K562 (cell line): Measurements from ENCODE around the gene ICAM1. TPM values are rescaled to one million over a fixed set of nuclear protein-coding genes. Genes with fewer than 3 reads are reported as not detected.
A peak's percentile ranks its signal among the peaks of the same experiment; 100 is the strongest.

Experiments used
- ATAC-seq: fragments of 200-7000 bp; cut with Tn5 transposase; 3 replicates; pipeline ENCODE4 v1.9.1; 2020; ENCODE audit warnings: moderate library complexity
- BruUV-seq: library from RNA; stranded (reverse); fragments of 400-500 nt; replicated peaks from 2 replicates; lab custom pipeline; 2021; lab: Mats Ljungman, UMichigan
- CTCF ChIA-PET: fragments of 300-600 bp; formaldehyde crosslinking; extraction: SDS; loops from one replicate; lab custom pipeline; 2021; ENCODE audit warnings: low intra/inter-chr PET ratio; lab: Yijun Ruan, JAX
- POLR2A ChIA-PET: fragments of 300-600, 350-650 bp; sonication (Branson Sonifier 250); formaldehyde crosslinking; extraction: SDS; loops from one replicate; lab custom pipeline; 2021; ENCODE audit warnings: antibody characterized with exemption, inconsistent platforms; lab: Yijun Ruan, JAX
- DNase-seq, 4 experiments: peaks; one replicate each; pipeline versions ENCODE4 v3.0.0 to v3.0.0-alpha.2; 2011 to 2018; ENCODE audit warnings: low spot score in 3 of 4, mixed read lengths in 3 of 4; ENCODE audit errors: extremely low read depth in 1 of 4
- FAIRE-seq: peaks from 2 replicates; lab custom pipeline; 2011; peaks lifted over from hg19 to GRCh38; lab: Jason Lieb, UNC
- H2AFZ ChIP-seq: 2 replicates; pipeline ENCODE4 v1.6.0; 2011; ENCODE audit warnings: low read depth, low read length, control low read depth, inconsistent platforms
- H3K27ac ChIP-seq: fragments of 200-600 bp; 3 replicates; pipeline ENCODE4 v1.8.0; 2011; ENCODE audit warnings: low read depth, mild to moderate bottlenecking, control low read depth, inconsistent platforms, low read length, moderate library complexity, mixed read lengths; ENCODE audit errors: extremely low read depth
- H3K27me3 ChIP-seq, 2 experiments: fragments of 300-600 bp in 1 of 2; 2 replicates in 1 of 2; 3 replicates in 1 of 2; pipeline versions ENCODE4 v1.6.0 to v1.8.0; 2011; ENCODE audit warnings: inconsistent platforms in 2 of 2, low read length in 2 of 2, mild to moderate bottlenecking in 1 of 2, mixed read lengths in 1 of 2, moderate library complexity in 1 of 2; ENCODE audit not compliant: control insufficient read depth in 2 of 2, insufficient read depth in 2 of 2
- H3K36me3 ChIP-seq: fragments of 300-600 bp; 3 replicates; pipeline ENCODE4 v1.8.0; 2011; ENCODE audit warnings: mild to moderate bottlenecking, low read length, inconsistent platforms; ENCODE audit not compliant: control insufficient read depth, insufficient read depth
- H3K4me1 ChIP-seq, 2 experiments: fragments of 200-600 bp in 1 of 2; replicated peaks in 1 of 2; 2 replicates in 1 of 2; 3 replicates in 1 of 2; pipeline versions ENCODE4 v1.5.1 to v1.8.0; 2011; ENCODE audit warnings: inconsistent platforms in 2 of 2, low read length in 2 of 2, mild to moderate bottlenecking in 1 of 2, mixed read lengths in 1 of 2, moderate library complexity in 1 of 2; ENCODE audit not compliant: control insufficient read depth in 2 of 2, insufficient read depth in 2 of 2
- H3K4me2 ChIP-seq: 2 replicates; pipeline ENCODE4 v1.6.1; 2011; ENCODE audit warnings: low read length, control low read depth, inconsistent platforms, mixed read lengths; ENCODE audit not compliant: insufficient read depth
- H3K4me3 ChIP-seq: fragments of 200-600 bp; sonication (generic), shearing (Covaris generic); 2 replicates; pipeline ENCODE4 v1.5.1; 2016; ENCODE audit warnings: control low read depth, inconsistent platforms
- H3K79me2 ChIP-seq: fragments of 200-600 bp; 3 replicates; pipeline ENCODE4 v1.8.0; 2011; ENCODE audit warnings: low read length, inconsistent platforms; ENCODE audit not compliant: control insufficient read depth, insufficient read depth
- H3K9ac ChIP-seq, 2 experiments: 2 replicates each; pipeline versions ENCODE4 v1.6.0 to v1.6.1; 2011; ENCODE audit warnings: low read depth in 2 of 2, low read length in 2 of 2, control low read depth in 1 of 2, inconsistent platforms in 1 of 2, mild to moderate bottlenecking in 1 of 2, mixed read lengths in 1 of 2; ENCODE audit not compliant: insufficient read depth in 1 of 2
- H3K9me1 ChIP-seq: one replicate; pipeline ENCODE4 v1.6.0; 2011; ENCODE audit warnings: inconsistent platforms, mild to moderate bottlenecking, low read length, moderate library complexity; ENCODE audit not compliant: control insufficient read depth, insufficient read depth
- H3K9me3 ChIP-seq: replicated peaks from 2 replicates; pipeline ENCODE4 v1.5.1; 2011; ENCODE audit warnings: low read depth, low read length, inconsistent platforms; ENCODE audit not compliant: control insufficient read depth, insufficient read depth
- H4K20me1 ChIP-seq: replicated peaks from 2 replicates; pipeline ENCODE4 v1.6.1; 2011; ENCODE audit warnings: low read length, inconsistent platforms, mixed read lengths; ENCODE audit not compliant: control insufficient read depth, insufficient read depth
- FIP1L1 ChIP-seq: fragments of 200-400 bp; formaldehyde crosslinking; IDR thresholded peaks from 2 replicates; pipeline ENCODE4 v1.6.1; 2018; ENCODE audit warnings: mild to moderate bottlenecking, low read depth, low read length; ENCODE audit not compliant: poor library complexity, severe bottlenecking
- GABPB2 ChIP-seq: fragments of 250-450 bp; sonication (Bioruptor Pico); conservative IDR thresholded peaks from 2 replicates; pipeline ENCODE4 v1.5.1; 2021; ENCODE audit warnings: mild to moderate bottlenecking
- KAT8 ChIP-seq: fragments of 450-650 bp; IDR thresholded peaks from 2 replicates; pipeline ENCODE4 v1.6.1; 2016; ENCODE audit warnings: low read depth, mild to moderate bottlenecking
- NFYB ChIP-seq: IDR thresholded peaks from 2 replicates; pipeline ENCODE4 v1.6.1; 2011; ENCODE audit warnings: mild to moderate bottlenecking, moderate library complexity; ENCODE audit not compliant: insufficient read length; ENCODE audit errors: extremely low read depth
- RBFOX2 ChIP-seq: fragments of 200-400 bp; formaldehyde crosslinking; IDR thresholded peaks from 2 replicates; pipeline ENCODE4 v1.6.1; 2017; ENCODE audit warnings: low read depth, mild to moderate bottlenecking, low read length, moderate library complexity
- SAFB ChIP-seq: fragments of 200-400 bp; formaldehyde crosslinking; IDR thresholded peaks from 2 replicates; pipeline ENCODE4 v1.6.1; 2017; ENCODE audit warnings: low read depth, low read length, borderline replicate concordance
- U2AF2 ChIP-seq: fragments of 200-400 bp; formaldehyde crosslinking; optimal IDR thresholded peaks from 2 replicates; pipeline ENCODE3; 2017; ENCODE audit warnings: low read depth, mild to moderate bottlenecking, low read length
- ZKSCAN3 ChIP-seq: fragments of 250-450 bp; sonication (Bioruptor Pico); IDR thresholded peaks from 2 replicates; pipeline ENCODE4 v1.4.0; 2020
- ZNF12 ChIP-seq: sonication (generic); formaldehyde crosslinking; IDR thresholded peaks from 2 replicates; pipeline ENCODE4 v1.4.0; 2020; ENCODE audit warnings: mild to moderate bottlenecking, missing genetic modification reagents
- ZNF23 ChIP-seq: fragments of 250-450 bp; sonication (Bioruptor Pico); IDR thresholded peaks from 2 replicates; pipeline ENCODE4 v1.4.0; 2020; ENCODE audit warnings: mild to moderate bottlenecking
- ZNF444 ChIP-seq: fragments of 250-450 bp; sonication (Bioruptor Pico); IDR thresholded peaks from 2 replicates; pipeline ENCODE4 v1.4.0; 2020; ENCODE audit warnings: mild to moderate bottlenecking, moderate library complexity
- ZNF584 ChIP-seq: fragments of 200-800 bp; sonication (Bioruptor generic); IDR thresholded peaks from 2 replicates; pipeline ENCODE4 v1.6.1; 2016; ENCODE audit warnings: low read depth, mild to moderate bottlenecking, missing genetic modification characterization, missing compliant biosample characterization
- ZNF696 ChIP-seq: fragments of 250-450 bp; sonication (Bioruptor Pico); conservative IDR thresholded peaks from 2 replicates; pipeline ENCODE4 v1.4.0; 2020; ENCODE audit warnings: mild to moderate bottlenecking, moderate library complexity
- ZNF699 ChIP-seq: fragments of 250-450 bp; sonication (Bioruptor Pico); IDR thresholded peaks from 2 replicates; pipeline ENCODE4 v1.8.0; 2021; ENCODE audit warnings: mild to moderate bottlenecking, moderate library complexity; ENCODE audit not compliant: insufficient replicate concordance
- WGBS: fragments of 100-300 bp; shearing (Covaris generic); methylation state at CpG from one replicate; pipeline ENCODE4 v1.1.6; 2016; ENCODE audit warnings: low coverage, mixed read lengths; ENCODE audit not compliant: insufficient coverage; ENCODE audit errors: missing lambda C conversion rate; 5-methylcytosine and 5-hydroxymethylcytosine counted together
- in situ Hi-C: fragments of 300-500 bp; cut with MboI; formaldehyde crosslinking; loops from 4 replicates; pipeline ENCODE4 v1.15.0; 2018; ENCODE audit warnings: inconsistent platforms, mixed read lengths
- intact Hi-C: fragments of 100-400 bp; cut with micrococcal nuclease; formaldehyde crosslinking; loops from 2 replicates; pipeline ENCODE4 v1.14.2; 2022
- polyA plus RNA-seq, 8 experiments: library from polyadenylated mRNA; depleted of rRNA in 4 of 8; stranded (reverse) in 5 of 8; unstranded in 3 of 8; fragments of >200 nt; fragmentation: Nextera tagmentation in 2 of 8; fragmentation: Illumina TruSeq in 1 of 8; extraction: Ambion mirVana in 2 of 8; extraction: Trizol in 1 of 8; gene quantifications; 2 replicates each; pipeline versions ENCODE4 v1.2.1 to v1.2.3, GENCODE V29; 2011 to 2014; ENCODE audit warnings: inconsistent platforms in 1 of 8, missing spikeins in 1 of 8
- total RNA-seq, 7 experiments: library from RNA; depleted of rRNA in 6 of 7; stranded (reverse); fragments of >200 nt in 6 of 7; fragmentation: Illumina TruSeq in 2 of 7; extraction: Trizol in 2 of 7; gene quantifications; 2 replicates each; pipeline versions ENCODE4 v1.2.1 to v1.2.3, GENCODE V29; 2011 to 2021; ENCODE audit warnings: low replicate concordance in 1 of 7
- TF ChIP-seq, protein P1 (sequence below): fragments of 250-450 bp; sonication (Bioruptor Pico); IDR thresholded peaks from 2 replicates; pipeline ENCODE4 v1.5.0; 2021; ENCODE audit warnings: mild to moderate bottlenecking, moderate library complexity
- TF ChIP-seq, protein P2 (sequence below): fragments of 250-450 bp; sonication (Bioruptor Pico); IDR thresholded peaks from 2 replicates; pipeline ENCODE4 v1.8.0; 2021; ENCODE audit warnings: moderate library complexity, mild to moderate bottlenecking, inconsistent platforms

The ICAM1 gene
- total and polyA plus RNA-seq, 9 of the 15 experiments (the other 6 are each of a cell fraction or from before 2014, with no cell fraction given) = 2.3 to 24.4 (median 13.4) TPM

DNA sequence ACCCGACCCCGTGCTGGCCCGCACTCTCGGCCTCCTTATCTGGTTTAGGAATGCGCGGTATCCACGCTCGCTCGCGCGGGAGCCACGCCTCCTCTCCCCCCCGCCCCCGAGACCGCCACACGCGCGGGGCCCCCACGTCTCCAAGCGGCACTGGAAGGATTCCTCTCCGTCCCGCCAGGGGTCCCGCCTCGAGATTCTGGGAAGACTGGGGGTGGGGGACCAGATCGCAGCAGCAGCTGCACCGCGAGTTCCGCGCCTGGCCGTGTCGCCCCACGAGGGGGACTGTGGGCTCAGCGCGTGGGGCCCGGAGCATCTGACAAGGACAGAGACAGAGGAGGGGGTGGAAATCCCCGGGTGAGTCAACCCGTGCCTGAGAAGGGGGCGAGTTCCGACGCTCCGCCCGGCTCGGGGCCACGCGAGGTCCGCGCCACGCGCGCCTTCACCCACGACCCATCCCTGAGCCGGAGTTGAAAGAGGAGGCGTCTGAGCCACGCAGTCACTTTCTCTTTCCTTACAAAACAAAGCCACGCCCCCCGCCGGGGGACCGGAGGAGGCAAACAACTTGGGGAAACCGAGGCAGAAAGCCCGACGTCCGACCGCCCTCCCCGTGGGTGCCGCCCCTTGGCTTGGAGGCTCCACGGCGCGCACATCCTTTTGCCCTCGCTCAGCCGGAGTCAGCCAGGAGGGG is 40.6 kb upstream of the ICAM1 start:
- Histone ChIP-seq H3K27me3 (no peaks in the 10 kb centered on the region), H3K9me1 (no peaks in the 10 kb centered on the region), H4K20me1 (0 out of 2 replicates have a peak, but pooled peaks cover 4% of the 10 kb centered on the region), H3K4me1 (peaks cover 20 to 32% of the 10 kb centered on the region in 2 experiments; a peak in 4 of 5 replicates), H3K9ac (peak overlapping the region; percentile 77 to 98), H3K4me2 (peak overlapping the region; percentile 81), H3K36me3 (no peaks in the 10 kb centered on the region), H2AFZ (peak overlapping the region; percentile 93), H3K79me2 (peaks cover 17% of the 10 kb centered on the region), H3K27ac (peak overlapping the region; percentile 83; the same call in 2 of the 3 replicates), H3K9me3 (no peaks in the 10 kb centered on the region), H3K4me3 (peak overlapping the region; percentile 91)
- ATAC-seq (no peak), DNase-seq (peak in 2 of 4 experiments; percentile 71 to 72), FAIRE-seq (no peak)
- ChIA-PET POLR2A (interaction anchor here (0.6 kb wide), 1 partner anchor 14 kb away, joined by 5 read pairs; no protein-coding TSS in a partner anchor), CTCF (interaction anchor here (1.1 kb wide), 1 partner anchor 159 kb away, joined by 3 read pairs; no protein-coding TSS in a partner anchor)
- 4% methylated on average over 48 of the region's 70 CpGs for WGBS
- BruUV-seq = TSS peak; percentile 51
- in situ Hi-C loops (no loop called here), intact Hi-C loops (no loop called here)
- TF ChIP-seq U2AF2 (no peak), GABPB2 (CRISPR knock-in tag) (no peak), ZNF696 (CRISPR knock-in tag) (no peak), RBFOX2 (no peak), ZNF23 (CRISPR knock-in tag) (no peak), ZNF444 (CRISPR knock-in tag) (no peak), SAFB (peak; percentile 98; the same call in 1 of the 2 replicates), KAT8 (no peak), FIP1L1 (peak; percentile 16), ZKSCAN3 (CRISPR knock-in tag) (no peak), ZNF12 (CRISPR knock-in tag) (no peak), ZNF699 (CRISPR knock-in tag) (no peak), NFYB (no peak), ZNF584 (CRISPR knock-in tag) (no peak)
- TF ChIP-seq, protein P1, sequence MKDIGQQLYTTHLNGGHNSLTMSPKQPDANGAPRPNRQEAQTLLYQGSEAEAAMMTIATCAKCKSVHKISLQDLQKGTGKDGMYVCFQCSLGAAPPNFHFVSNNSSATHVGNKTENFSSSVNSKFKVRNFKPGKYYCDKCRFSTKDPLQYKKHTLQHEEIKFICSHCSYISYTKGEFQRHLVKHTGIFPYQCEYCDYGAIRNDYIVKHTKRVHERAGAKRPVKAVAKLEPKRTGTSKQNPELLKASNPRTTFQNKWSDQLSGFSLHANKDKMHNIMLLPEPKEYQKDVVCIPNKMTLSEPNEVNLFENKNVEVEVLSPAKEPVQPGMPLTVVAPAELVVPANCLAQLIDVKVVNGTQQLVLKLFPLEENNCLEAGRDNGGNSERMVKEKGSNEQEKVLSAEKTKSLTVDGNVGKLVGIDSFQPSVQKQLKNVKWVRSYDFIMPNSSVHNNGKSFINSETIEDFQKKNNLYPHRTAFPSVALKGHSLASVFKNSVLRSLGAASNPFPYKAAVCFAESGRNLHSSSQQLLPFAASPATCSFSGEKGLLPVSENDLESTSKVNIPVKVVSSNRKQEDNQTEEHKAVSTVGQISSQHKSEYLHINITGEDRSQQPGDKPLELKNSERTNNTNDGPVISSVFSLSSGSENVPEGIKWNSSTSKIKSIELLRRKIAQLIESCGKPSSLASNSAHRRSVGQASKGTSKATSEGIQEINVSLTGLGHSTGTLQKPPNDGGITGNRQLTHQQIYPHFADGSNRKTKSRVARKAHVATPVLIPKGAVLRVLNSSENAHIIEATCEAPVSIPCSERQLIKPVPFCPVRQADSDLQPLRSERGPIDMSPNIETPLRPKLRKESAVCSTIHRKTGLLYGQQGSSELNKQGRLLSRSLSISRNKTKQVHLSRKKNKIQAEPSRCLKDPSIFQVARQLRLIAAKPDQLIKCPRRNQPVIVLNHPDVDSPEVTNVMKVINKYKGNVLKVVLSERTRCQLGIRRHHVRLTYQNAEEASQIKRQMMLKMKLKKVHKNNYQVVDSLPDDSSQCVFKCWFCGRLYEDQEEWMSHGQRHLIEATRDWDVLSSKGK (CRISPR knock-in tag) = no peak
- TF ChIP-seq, protein P2, sequence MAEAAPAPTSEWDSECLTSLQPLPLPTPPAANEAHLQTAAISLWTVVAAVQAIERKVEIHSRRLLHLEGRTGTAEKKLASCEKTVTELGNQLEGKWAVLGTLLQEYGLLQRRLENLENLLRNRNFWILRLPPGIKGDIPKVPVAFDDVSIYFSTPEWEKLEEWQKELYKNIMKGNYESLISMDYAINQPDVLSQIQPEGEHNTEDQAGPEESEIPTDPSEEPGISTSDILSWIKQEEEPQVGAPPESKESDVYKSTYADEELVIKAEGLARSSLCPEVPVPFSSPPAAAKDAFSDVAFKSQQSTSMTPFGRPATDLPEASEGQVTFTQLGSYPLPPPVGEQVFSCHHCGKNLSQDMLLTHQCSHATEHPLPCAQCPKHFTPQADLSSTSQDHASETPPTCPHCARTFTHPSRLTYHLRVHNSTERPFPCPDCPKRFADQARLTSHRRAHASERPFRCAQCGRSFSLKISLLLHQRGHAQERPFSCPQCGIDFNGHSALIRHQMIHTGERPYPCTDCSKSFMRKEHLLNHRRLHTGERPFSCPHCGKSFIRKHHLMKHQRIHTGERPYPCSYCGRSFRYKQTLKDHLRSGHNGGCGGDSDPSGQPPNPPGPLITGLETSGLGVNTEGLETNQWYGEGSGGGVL (CRISPR knock-in tag) = no peak
